Left ventricle myocardium inferior (tissue), 1 donor: ENCODE results near the gene PARD6G. TPM values are rescaled to one million over a fixed set of nuclear protein-coding genes. Genes with fewer than 3 reads are reported as not detected.

Experiments used
- DNase-seq: peaks from one replicate; pipeline ENCODE4 v3.0.0-alpha.2; 2020
- H3K27ac ChIP-seq: fragments of 200-600 bp; replicated peaks from 2 replicates; pipeline ENCODE4 v1.8.0; 2021
- H3K27me3 ChIP-seq: fragments of 200-600 bp; 2 replicates; pipeline ENCODE4 v1.8.0; 2021; ENCODE audit warnings: low read depth
- H3K36me3 ChIP-seq: fragments of 200-600 bp; 2 replicates; pipeline ENCODE4 v1.8.0; 2021
- H3K4me1 ChIP-seq: fragments of 200-600 bp; 2 replicates; pipeline ENCODE4 v1.8.0; 2021
- H3K4me3 ChIP-seq: fragments of 200-600 bp; 2 replicates; pipeline ENCODE4 v1.8.0; 2021; ENCODE audit warnings: mild to moderate bottlenecking, moderate library complexity
- H3K9me3 ChIP-seq: fragments of 200-600 bp; replicated peaks from 2 replicates; pipeline ENCODE4 v1.8.0; 2021
- intact Hi-C: fragments of 100-400 bp; cut with micrococcal nuclease; formaldehyde crosslinking; loops from one replicate; pipeline ENCODE4 v1.11.0; 2022
- total RNA-seq: library from RNA; stranded (reverse); fragmentation: NEBNext Ultra II Directional; extraction: Animal tissue kit (Norgen Biotek cat#: 25700); gene quantifications from one replicate; pipeline ENCODE4 v1.2.1, GENCODE V29; 2021
- TF ChIP-seq, protein P1 (sequence below): fragments of 200-600 bp; IDR thresholded peaks from 2 replicates; pipeline ENCODE4 v1.8.0; 2021; ENCODE audit warnings: antibody characterized with exemption, mild to moderate bottlenecking, borderline replicate concordance
- donor health status: DM: no; HTN: yes; CAD: no; lungs with severe emphysema.

Gene PARD6G
- total RNA-seq, 1 donor from 2014 or later: 2.0 TPM

- intact Hi-C loops: no loop called here
- Histone ChIP-seq H3K4me3 (no peak overlapping the region), H3K4me1 (peaks cover 12% of the 10 kb centered on the region), H3K9me3 (no peaks in the 10 kb centered on the region), H3K36me3 (no peaks in the 10 kb centered on the region), H3K27me3 (peaks cover 21% of the 10 kb centered on the region), H3K27ac (no peak overlapping the region)
- DNase-seq: no peak
- TF ChIP-seq, protein P1, sequence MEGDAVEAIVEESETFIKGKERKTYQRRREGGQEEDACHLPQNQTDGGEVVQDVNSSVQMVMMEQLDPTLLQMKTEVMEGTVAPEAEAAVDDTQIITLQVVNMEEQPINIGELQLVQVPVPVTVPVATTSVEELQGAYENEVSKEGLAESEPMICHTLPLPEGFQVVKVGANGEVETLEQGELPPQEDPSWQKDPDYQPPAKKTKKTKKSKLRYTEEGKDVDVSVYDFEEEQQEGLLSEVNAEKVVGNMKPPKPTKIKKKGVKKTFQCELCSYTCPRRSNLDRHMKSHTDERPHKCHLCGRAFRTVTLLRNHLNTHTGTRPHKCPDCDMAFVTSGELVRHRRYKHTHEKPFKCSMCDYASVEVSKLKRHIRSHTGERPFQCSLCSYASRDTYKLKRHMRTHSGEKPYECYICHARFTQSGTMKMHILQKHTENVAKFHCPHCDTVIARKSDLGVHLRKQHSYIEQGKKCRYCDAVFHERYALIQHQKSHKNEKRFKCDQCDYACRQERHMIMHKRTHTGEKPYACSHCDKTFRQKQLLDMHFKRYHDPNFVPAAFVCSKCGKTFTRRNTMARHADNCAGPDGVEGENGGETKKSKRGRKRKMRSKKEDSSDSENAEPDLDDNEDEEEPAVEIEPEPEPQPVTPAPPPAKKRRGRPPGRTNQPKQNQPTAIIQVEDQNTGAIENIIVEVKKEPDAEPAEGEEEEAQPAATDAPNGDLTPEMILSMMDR: no peak
Observed at GRCh38 chr18:80194874-80195570, 52.3 kb downstream of the PARD6G start.

- Histone ChIP-seq H3K27ac (no peak overlapping the region), H3K4me3 (no peak overlapping the region), H3K4me1 (peaks cover 12% of the 10 kb centered on the region), H3K9me3 (no peaks in the 10 kb centered on the region), H3K36me3 (no peaks in the 10 kb centered on the region), H3K27me3 (peaks cover 21% of the 10 kb centered on the region)
- no peak for DNase-seq
- TF ChIP-seq, protein P1: no peak
- intact Hi-C loops: no loop called here
Observed at GRCh38 chr18:80193701-80194100, 53.6 kb downstream of the PARD6G start.

DNA sequence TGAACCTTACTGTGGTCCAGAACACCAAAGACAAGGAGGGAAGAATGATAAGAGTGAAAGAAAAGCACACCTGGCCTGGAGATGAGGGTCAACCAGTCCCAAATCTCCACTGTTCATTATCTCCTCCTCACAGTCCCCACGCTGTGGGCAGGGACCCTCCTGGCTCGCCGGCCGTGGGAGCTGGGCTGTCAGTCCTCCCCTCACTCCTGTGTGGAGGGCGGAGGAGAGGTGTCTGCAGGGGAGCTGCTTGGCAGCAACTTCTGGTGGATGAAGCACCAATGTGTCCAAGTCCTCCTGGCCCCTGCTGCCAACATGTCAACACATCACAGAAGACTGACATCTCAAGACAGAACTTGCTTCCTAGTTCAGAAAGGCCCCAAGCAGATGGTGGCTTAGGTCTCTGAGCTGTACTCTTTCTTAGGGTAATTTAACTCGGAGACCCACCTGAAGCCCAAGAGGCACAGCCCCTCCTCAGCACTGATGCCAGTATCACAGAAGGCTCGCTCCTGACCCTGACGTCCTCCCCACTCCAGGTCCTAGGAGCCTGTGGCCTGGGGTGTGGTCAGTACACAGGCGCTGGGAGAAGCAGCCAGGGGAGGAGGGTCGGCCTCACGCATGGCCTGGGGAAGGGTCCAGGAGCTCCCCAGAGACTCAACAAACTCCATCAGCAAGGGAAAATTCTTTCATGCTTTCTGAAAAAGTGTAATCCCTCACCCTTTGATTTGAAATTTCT is 54.5 kb downstream of the PARD6G start:
- Histone ChIP-seq H3K4me1 (peaks cover 12% of the 10 kb centered on the region), H3K4me3 (no peak overlapping the region), H3K36me3 (no peaks in the 10 kb centered on the region), H3K27ac (no peak overlapping the region), H3K9me3 (no peaks in the 10 kb centered on the region), H3K27me3 (peaks cover 21% of the 10 kb centered on the region)
- DNase-seq: no peak
- intact Hi-C loops: no loop called here
- TF ChIP-seq, protein P1: no peak

- H3K9me3 ChIP-seq: no peaks in the 10 kb centered on the region
- no peak for DNase-seq
- intact Hi-C loops: no loop called here
- TF ChIP-seq, protein P1: no peak
- no peaks in the 10 kb centered on the region for H3K36me3 ChIP-seq
- no peak overlapping the region for H3K4me3 ChIP-seq
- no peak overlapping the region for H3K27ac ChIP-seq
- H3K4me1 ChIP-seq: peaks cover 5% of the 10 kb centered on the region
- peaks cover 21% of the 10 kb centered on the region for H3K27me3 ChIP-seq
Observed at GRCh38 chr18:80191907-80192652, 55.2 kb downstream of the PARD6G start.

- H3K27me3 ChIP-seq: peaks cover 21% of the 10 kb centered on the region
- no peaks in the 10 kb centered on the region for H3K9me3 ChIP-seq
- no peak for DNase-seq
- H3K36me3 ChIP-seq: no peaks in the 10 kb centered on the region
- no peaks in the 10 kb centered on the region for H3K4me1 ChIP-seq
- TF ChIP-seq, protein P1: no peak
- H3K27ac ChIP-seq: no peak overlapping the region
- intact Hi-C loops: no loop called here
- no peak overlapping the region for H3K4me3 ChIP-seq
Observed at GRCh38 chr18:80191264-80191663, 56.0 kb downstream of the PARD6G start.
